ENCODE data around the gene SIAE.

The SIAE gene

GRCh38 chr11:124717421-124717785 lies 43.9 kb upstream of the SIAE start:
- no CpG with 5 or more reads among the region's 7 CpGs for WGBS (ENCODE audit: extremely low coverage, insufficient coverage, low lambda C conversion rate)
- no peak overlapping the region for H2AK5ac ChIP-seq (ENCODE audit: low read length)

GRCh38 chr11:124716591-124716990 lies 43.1 kb upstream of the SIAE start:
- DNase-seq = no peak
- no peak overlapping the region for H3K9ac ChIP-seq (ENCODE audit: low read length)
- no peak overlapping the region for H3K4me3 ChIP-seq (ENCODE audit: low read length)
- H2BK15ac ChIP-seq (replicated peaks; ENCODE audit: low read depth) = no peak overlapping the region
- no peak overlapping the region for H2BK5ac ChIP-seq (ENCODE audit: low read length)
- H3K4me1 ChIP-seq (ENCODE audit: control insufficient read depth, low read depth, low read length) = peaks cover 6% of the 10 kb centered on the region
- H4K8ac ChIP-seq (ENCODE audit: low read depth, low read length) = no peak overlapping the region
- H3K56ac ChIP-seq (ENCODE audit: low read length) = no peak overlapping the region
- no peak overlapping the region for H3K27ac ChIP-seq (ENCODE audit: low read depth, low read length)
- H3K36me3 ChIP-seq (ENCODE audit: control insufficient read depth, insufficient read depth, low read length) = no peaks in the 10 kb centered on the region
- peaks cover 43% of the 10 kb centered on the region for H3K27me3 ChIP-seq (ENCODE audit: insufficient read depth, low read length, poor library complexity)
- no peak overlapping the region for H3K18ac ChIP-seq (ENCODE audit: low read length)
- H3K23ac ChIP-seq (ENCODE audit: low read length) = no peak overlapping the region
- H3K4me2 ChIP-seq (ENCODE audit: low read length) = no peak overlapping the region
- no peaks in the 10 kb centered on the region for H3K79me2 ChIP-seq (ENCODE audit: control insufficient read depth, insufficient read depth, low read length)
- no peak overlapping the region for H3K4ac ChIP-seq (ENCODE audit: low read depth, low read length)
- H4K5ac ChIP-seq (ENCODE audit: low read length) = no peak overlapping the region
- H3K79me1 ChIP-seq (ENCODE audit: low read length) = no peaks in the 10 kb centered on the region
- WGBS (ENCODE audit: extremely low coverage, insufficient coverage, low lambda C conversion rate) = no CpG with 5 or more reads among the region's 3 CpGs
- no peak overlapping the region for H2BK120ac ChIP-seq (ENCODE audit: low read depth, low read length)
- H2AK5ac ChIP-seq (ENCODE audit: low read length) = no peak overlapping the region

More at GRCh38 chr11:124717421-124717785, 43.9 kb upstream of the SIAE start:
- peaks cover 8% of the 10 kb centered on the region for H3K4me1 ChIP-seq (ENCODE audit: control insufficient read depth, low read depth, low read length)
- no peaks in the 10 kb centered on the region for H3K79me1 ChIP-seq (ENCODE audit: low read length)
- H3K4me3 ChIP-seq (ENCODE audit: low read length) = no peak overlapping the region
- no peak overlapping the region for H4K5ac ChIP-seq (ENCODE audit: low read length)
- no peak overlapping the region for H2BK120ac ChIP-seq (ENCODE audit: low read depth, low read length)
- H3K79me2 ChIP-seq (ENCODE audit: control insufficient read depth, insufficient read depth, low read length) = no peaks in the 10 kb centered on the region
- H3K4ac ChIP-seq (ENCODE audit: low read depth, low read length) = no peak overlapping the region
- no peak for DNase-seq
- peaks cover 50% of the 10 kb centered on the region for H3K27me3 ChIP-seq (ENCODE audit: insufficient read depth, low read length, poor library complexity)
- no peak overlapping the region for H3K23ac ChIP-seq (ENCODE audit: low read length)
- H2BK5ac ChIP-seq (ENCODE audit: low read length) = no peak overlapping the region
- H3K27ac ChIP-seq (ENCODE audit: low read depth, low read length) = no peak overlapping the region
- no peak overlapping the region for H3K18ac ChIP-seq (ENCODE audit: low read length)
- no peak overlapping the region for H4K8ac ChIP-seq (ENCODE audit: low read depth, low read length)
- no peak overlapping the region for H2BK15ac ChIP-seq (replicated peaks; ENCODE audit: low read depth)
- H3K4me2 ChIP-seq (ENCODE audit: low read length) = peak overlapping the region; percentile 56
- no peak overlapping the region for H3K9ac ChIP-seq (ENCODE audit: low read length)
- H3K56ac ChIP-seq (ENCODE audit: low read length) = peak overlapping the region; percentile 6
- no peaks in the 10 kb centered on the region for H3K36me3 ChIP-seq (ENCODE audit: control insufficient read depth, insufficient read depth, low read length)

- no peak overlapping the region for H2BK120ac ChIP-seq (ENCODE audit: low read depth, low read length)
- H3K56ac ChIP-seq (ENCODE audit: low read length) = no peak overlapping the region
- H3K27ac ChIP-seq (ENCODE audit: low read depth, low read length) = no peak overlapping the region
- H3K27me3 ChIP-seq (ENCODE audit: insufficient read depth, low read length, poor library complexity) = peaks cover 9% of the 10 kb centered on the region
- H3K36me3 ChIP-seq (ENCODE audit: control insufficient read depth, insufficient read depth, low read length) = no peaks in the 10 kb centered on the region
- H3K9ac ChIP-seq (ENCODE audit: low read length) = no peak overlapping the region
- H3K4ac ChIP-seq (ENCODE audit: low read depth, low read length) = no peak overlapping the region
- H3K23ac ChIP-seq (ENCODE audit: low read length) = no peak overlapping the region
- no peak overlapping the region for H3K4me2 ChIP-seq (ENCODE audit: low read length)
- WGBS (ENCODE audit: extremely low coverage, insufficient coverage, low lambda C conversion rate) = no CpG with 5 or more reads among the region's 3 CpGs
- no peaks in the 10 kb centered on the region for H3K79me1 ChIP-seq (ENCODE audit: low read length)
- H3K18ac ChIP-seq (ENCODE audit: low read length) = no peak overlapping the region
- no peaks in the 10 kb centered on the region for H3K4me1 ChIP-seq (ENCODE audit: control insufficient read depth, low read depth, low read length)
- no peak overlapping the region for H2AK5ac ChIP-seq (ENCODE audit: low read length)
- no peak overlapping the region for H2BK15ac ChIP-seq (replicated peaks; ENCODE audit: low read depth)
- H3K4me3 ChIP-seq (ENCODE audit: low read length) = no peak overlapping the region
- H4K8ac ChIP-seq (ENCODE audit: low read depth, low read length) = no peak overlapping the region
- DNase-seq = no peak
- H2BK5ac ChIP-seq (ENCODE audit: low read length) = no peak overlapping the region
- H4K5ac ChIP-seq (ENCODE audit: low read length) = no peak overlapping the region
- no peaks in the 10 kb centered on the region for H3K79me2 ChIP-seq (ENCODE audit: control insufficient read depth, insufficient read depth, low read length)
Observed at GRCh38 chr11:124712392-124712791, 38.9 kb upstream of the SIAE start.

- no peaks in the 10 kb centered on the region for H3K79me1 ChIP-seq (ENCODE audit: low read length)
- H3K27ac ChIP-seq (ENCODE audit: low read depth, low read length) = no peak overlapping the region
- no peaks in the 10 kb centered on the region for H3K27me3 ChIP-seq (ENCODE audit: insufficient read depth, low read length, poor library complexity)
- no peak overlapping the region for H2BK15ac ChIP-seq (replicated peaks; ENCODE audit: low read depth)
- no peak overlapping the region for H4K5ac ChIP-seq (ENCODE audit: low read length)
- no peak overlapping the region for H2AK5ac ChIP-seq (ENCODE audit: low read length)
- no peak overlapping the region for H3K56ac ChIP-seq (ENCODE audit: low read length)
- H3K4ac ChIP-seq (ENCODE audit: low read depth, low read length) = no peak overlapping the region
- H2BK5ac ChIP-seq (ENCODE audit: low read length) = no peak overlapping the region
- DNase-seq = no peak
- H3K23ac ChIP-seq (ENCODE audit: low read length) = no peak overlapping the region
- WGBS (ENCODE audit: extremely low coverage, insufficient coverage, low lambda C conversion rate) = no CpG with 5 or more reads among the region's 4 CpGs
- H2BK120ac ChIP-seq (ENCODE audit: low read depth, low read length) = no peak overlapping the region
- no peak overlapping the region for H3K9ac ChIP-seq (ENCODE audit: low read length)
- no peak overlapping the region for H3K18ac ChIP-seq (ENCODE audit: low read length)
- no peak overlapping the region for H3K4me2 ChIP-seq (ENCODE audit: low read length)
- no peak overlapping the region for H4K8ac ChIP-seq (ENCODE audit: low read depth, low read length)
- H3K36me3 ChIP-seq (ENCODE audit: control insufficient read depth, insufficient read depth, low read length) = no peaks in the 10 kb centered on the region
- H3K4me3 ChIP-seq (ENCODE audit: low read length) = no peak overlapping the region
- no peaks in the 10 kb centered on the region for H3K4me1 ChIP-seq (ENCODE audit: control insufficient read depth, low read depth, low read length)
- no peaks in the 10 kb centered on the region for H3K79me2 ChIP-seq (ENCODE audit: control insufficient read depth, insufficient read depth, low read length)
Observed at GRCh38 chr11:124707829-124708228, 34.3 kb upstream of the SIAE start.

GRCh38 chr11:124700028-124700427 lies 26.5 kb upstream of the SIAE start:
- no peak for DNase-seq
- Histone ChIP-seq H3K27ac (ENCODE audit: low read depth, low read length) (no peak overlapping the region), H3K4me3 (ENCODE audit: low read length) (no peak overlapping the region), H3K56ac (ENCODE audit: low read length) (no peak overlapping the region), H4K5ac (ENCODE audit: low read length) (no peak overlapping the region), H3K9ac (ENCODE audit: low read length) (no peak overlapping the region), H3K4me1 (ENCODE audit: control insufficient read depth, low read depth, low read length) (no peaks in the 10 kb centered on the region), H2BK5ac (ENCODE audit: low read length) (no peak overlapping the region), H3K4me2 (ENCODE audit: low read length) (no peak overlapping the region), H3K4ac (ENCODE audit: low read depth, low read length) (no peak overlapping the region), H3K79me2 (ENCODE audit: control insufficient read depth, insufficient read depth, low read length) (no peaks in the 10 kb centered on the region), H2BK15ac (replicated peaks; ENCODE audit: low read depth) (no peak overlapping the region), H2AK5ac (ENCODE audit: low read length) (no peak overlapping the region), H3K23ac (ENCODE audit: low read length) (no peak overlapping the region), H3K79me1 (ENCODE audit: low read length) (no peaks in the 10 kb centered on the region), H3K18ac (ENCODE audit: low read length) (no peak overlapping the region), H3K27me3 (ENCODE audit: insufficient read depth, low read length, poor library complexity) (no peaks in the 10 kb centered on the region), H2BK120ac (ENCODE audit: low read depth, low read length) (no peak overlapping the region), H3K36me3 (ENCODE audit: control insufficient read depth, insufficient read depth, low read length) (no peaks in the 10 kb centered on the region), H4K8ac (ENCODE audit: low read depth, low read length) (no peak overlapping the region)

- H3K4me1 ChIP-seq (ENCODE audit: control insufficient read depth, low read depth, low read length) = no peaks in the 10 kb centered on the region
- H3K79me1 ChIP-seq (ENCODE audit: low read length) = no peaks in the 10 kb centered on the region
- no peak overlapping the region for H3K4me2 ChIP-seq (ENCODE audit: low read length)
- no peaks in the 10 kb centered on the region for H3K27me3 ChIP-seq (ENCODE audit: insufficient read depth, low read length, poor library complexity)
- no peak overlapping the region for H3K18ac ChIP-seq (ENCODE audit: low read length)
- no peaks in the 10 kb centered on the region for H3K36me3 ChIP-seq (ENCODE audit: control insufficient read depth, insufficient read depth, low read length)
- H2BK5ac ChIP-seq (ENCODE audit: low read length) = no peak overlapping the region
- DNase-seq = no peak
- H3K23ac ChIP-seq (ENCODE audit: low read length) = no peak overlapping the region
- no peak overlapping the region for H2BK120ac ChIP-seq (ENCODE audit: low read depth, low read length)
- H3K79me2 ChIP-seq (ENCODE audit: control insufficient read depth, insufficient read depth, low read length) = no peaks in the 10 kb centered on the region
- H3K4me3 ChIP-seq (ENCODE audit: low read length) = no peak overlapping the region
- no peak overlapping the region for H2AK5ac ChIP-seq (ENCODE audit: low read length)
- no peak overlapping the region for H4K5ac ChIP-seq (ENCODE audit: low read length)
- H3K56ac ChIP-seq (ENCODE audit: low read length) = no peak overlapping the region
- no peak overlapping the region for H3K9ac ChIP-seq (ENCODE audit: low read length)
- no CpG with 5 or more reads among the region's 1 CpG for WGBS (ENCODE audit: extremely low coverage, insufficient coverage, low lambda C conversion rate)
- no peak overlapping the region for H3K4ac ChIP-seq (ENCODE audit: low read depth, low read length)
- H2BK15ac ChIP-seq (replicated peaks; ENCODE audit: low read depth) = no peak overlapping the region
- H4K8ac ChIP-seq (ENCODE audit: low read depth, low read length) = no peak overlapping the region
- no peak overlapping the region for H3K27ac ChIP-seq (ENCODE audit: low read depth, low read length)
Observed at GRCh38 chr11:124699547-124699946, 26.0 kb upstream of the SIAE start.
